ENCODE measurements around the gene RNU5D-1. TPM values are rescaled to one million over a fixed set of nuclear protein-coding genes. Genes with fewer than 3 reads are reported as not detected.

Gene RNU5D-1
- not detected for total RNA-seq
- not detected for polyA plus RNA-seq

GRCh38 chr1:44730741-44731512 is at the start of gene RNU5D-1:
Gene RNU5D-1 (minus strand): TSS chr1:44731170.
- Mint-ChIP-seq H3K27ac (peak within 1 kb of the TSS; percentile 98 to 100 (median 99)), H3K9me3 (no peaks in the 10 kb centered on the region), H3K27me3 (peaks cover 31% of the 10 kb centered on the region), H3K4me3 (peak within 1 kb of the TSS; percentile 80 to 85 (median 82)), H3K4me1 (peaks cover 10 to 31% (median 14%) of the 10 kb centered on the region in 4 donors), H3K36me3 (no peaks in the 10 kb centered on the region)
- H3K27me3 ChIP-seq (ENCODE audit: control insufficient read depth, insufficient read depth, low read length) = no peaks in the 10 kb centered on the region
- peak within 1 kb of the TSS; percentile 94 for H3K4me3 ChIP-seq (ENCODE audit: low read depth, low read length)
- ATAC-seq (ENCODE audit: low read depth in 2 of 2) = peak; percentile 78 to 81
- H3K9me3 ChIP-seq (ENCODE audit: control insufficient read depth in 2 of 2, low read length in 2 of 2) = no peaks in the 10 kb centered on the region
- H3K36me3 ChIP-seq (ENCODE audit: control insufficient read depth, insufficient read depth, low read length) = no peaks in the 10 kb centered on the region
- peaks cover 15% of the 10 kb centered on the region for H3K4me1 ChIP-seq (ENCODE audit: control insufficient read depth, insufficient read depth, low read length, poor library complexity, severe bottlenecking)
- peak; percentile 83 to 97 (median 91) for DNase-seq
- peak within 1 kb of the TSS; percentile 93 for H3K27ac ChIP-seq (ENCODE audit: insufficient read depth, low read length, poor library complexity, severe bottlenecking)

- Histone ChIP-seq H3K36me3 (ENCODE audit: control insufficient read depth, insufficient read depth, low read length) (peaks cover 43% of the 10 kb centered on the region), H3K4me1 (ENCODE audit: control insufficient read depth, insufficient read depth, low read length, poor library complexity, severe bottlenecking) (peaks cover 46% of the 10 kb centered on the region), H3K4me3 (ENCODE audit: low read depth, low read length) (no peak overlapping the region), H3K27me3 (ENCODE audit: control insufficient read depth, insufficient read depth, low read length) (no peaks in the 10 kb centered on the region), H3K27ac (ENCODE audit: insufficient read depth, low read length, poor library complexity, severe bottlenecking) (no peak overlapping the region), H3K9me3 (ENCODE audit: control insufficient read depth in 2 of 2, low read length in 2 of 2) (no peaks in the 10 kb centered on the region)
- no peaks in the 10 kb centered on the region for H3K27me3 Mint-ChIP-seq
- peak overlapping the region in 1 of 4 donors; percentile 64 for H3K4me3 Mint-ChIP-seq
- H3K9me3 Mint-ChIP-seq = no peaks in the 10 kb centered on the region
- peak overlapping the region in 1 of 3 donors; percentile 32 for H3K27ac Mint-ChIP-seq
- peaks cover 4 to 59% (median 42%) of the 10 kb centered on the region in 4 donors for H3K4me1 Mint-ChIP-seq
- no peak for ATAC-seq (ENCODE audit: low read depth in 2 of 2)
- peaks cover 44% of the 10 kb centered on the region for H3K36me3 Mint-ChIP-seq
- no peak for DNase-seq
Observed at GRCh38 chr1:44780583-44781121, 49.7 kb upstream of the RNU5D-1 start.

GRCh38 chr1:44778705-44779576 is 48.0 kb upstream of the RNU5D-1 start:
- peaks cover 0 to 57% (median 37%) of the 10 kb centered on the region in 4 donors for H3K4me1 Mint-ChIP-seq
- peak overlapping the region in 2 of 3 donors; percentile 21 to 91 for H3K27ac Mint-ChIP-seq
- H3K9me3 Mint-ChIP-seq = no peaks in the 10 kb centered on the region
- no peaks in the 10 kb centered on the region for H3K27me3 ChIP-seq (ENCODE audit: control insufficient read depth, insufficient read depth, low read length)
- H3K36me3 Mint-ChIP-seq = peaks cover 44% of the 10 kb centered on the region
- no peaks in the 10 kb centered on the region for H3K9me3 ChIP-seq (ENCODE audit: control insufficient read depth in 2 of 2, low read length in 2 of 2)
- H3K4me3 Mint-ChIP-seq = peak overlapping the region in 2 of 4 donors; percentile 1 to 88
- H3K4me3 ChIP-seq (ENCODE audit: low read depth, low read length) = no peak overlapping the region
- peaks cover 37% of the 10 kb centered on the region for H3K4me1 ChIP-seq (ENCODE audit: control insufficient read depth, insufficient read depth, low read length, poor library complexity, severe bottlenecking)
- ATAC-seq (ENCODE audit: low read depth in 2 of 2) (no peak), DNase-seq (no peak)
- H3K27ac ChIP-seq (ENCODE audit: insufficient read depth, low read length, poor library complexity, severe bottlenecking) = peak overlapping the region; percentile 89
- peaks cover 43% of the 10 kb centered on the region for H3K36me3 ChIP-seq (ENCODE audit: control insufficient read depth, insufficient read depth, low read length)
- H3K27me3 Mint-ChIP-seq = no peaks in the 10 kb centered on the region

- Histone ChIP-seq H3K36me3 (ENCODE audit: control insufficient read depth, insufficient read depth, low read length) (peaks cover 43% of the 10 kb centered on the region), H3K27me3 (ENCODE audit: control insufficient read depth, insufficient read depth, low read length) (no peaks in the 10 kb centered on the region), H3K4me1 (ENCODE audit: control insufficient read depth, insufficient read depth, low read length, poor library complexity, severe bottlenecking) (peaks cover 30% of the 10 kb centered on the region), H3K4me3 (ENCODE audit: low read depth, low read length) (no peak overlapping the region), H3K9me3 (ENCODE audit: control insufficient read depth in 2 of 2, low read length in 2 of 2) (no peaks in the 10 kb centered on the region), H3K27ac (ENCODE audit: insufficient read depth, low read length, poor library complexity, severe bottlenecking) (peak overlapping the region; percentile 89)
- Mint-ChIP-seq H3K4me3 (peak overlapping the region; percentile 23 to 91 (median 56)), H3K4me1 (peaks cover 0 to 50% (median 29%) of the 10 kb centered on the region in 4 donors), H3K27ac (peak overlapping the region; percentile 86 to 99 (median 91)), H3K27me3 (no peaks in the 10 kb centered on the region), H3K9me3 (no peaks in the 10 kb centered on the region), H3K36me3 (peaks cover 44% of the 10 kb centered on the region)
- DNase-seq = no peak
- no peak for ATAC-seq (ENCODE audit: low read depth in 2 of 2)
Observed at GRCh38 chr1:44777969-44778635, 47.1 kb upstream of the RNU5D-1 start.

- ATAC-seq (ENCODE audit: low read depth in 2 of 2) (no peak), DNase-seq (no peak)
- H3K27me3 Mint-ChIP-seq = no peaks in the 10 kb centered on the region
- H3K4me3 ChIP-seq (ENCODE audit: low read depth, low read length) = no peak overlapping the region
- peak overlapping the region; percentile 88 to 96 (median 92) for H3K4me3 Mint-ChIP-seq
- peaks cover 30% of the 10 kb centered on the region for H3K4me1 ChIP-seq (ENCODE audit: control insufficient read depth, insufficient read depth, low read length, poor library complexity, severe bottlenecking)
- peaks cover 43% of the 10 kb centered on the region for H3K36me3 ChIP-seq (ENCODE audit: control insufficient read depth, insufficient read depth, low read length)
- peaks cover 44% of the 10 kb centered on the region for H3K36me3 Mint-ChIP-seq
- peak overlapping the region; percentile 89 for H3K27ac ChIP-seq (ENCODE audit: insufficient read depth, low read length, poor library complexity, severe bottlenecking)
- H3K4me1 Mint-ChIP-seq = peaks cover 5 to 48% (median 28%) of the 10 kb centered on the region in 4 donors
- no peaks in the 10 kb centered on the region for H3K27me3 ChIP-seq (ENCODE audit: control insufficient read depth, insufficient read depth, low read length)
- no peaks in the 10 kb centered on the region for H3K9me3 Mint-ChIP-seq
- H3K27ac Mint-ChIP-seq = peak overlapping the region; percentile 86 to 99 (median 91)
- H3K9me3 ChIP-seq (ENCODE audit: control insufficient read depth in 2 of 2, low read length in 2 of 2) = no peaks in the 10 kb centered on the region
Observed at GRCh38 chr1:44777547-44777946, 46.6 kb upstream of the RNU5D-1 start.

- peaks cover 6 to 48% (median 28%) of the 10 kb centered on the region in 4 donors for H3K4me1 Mint-ChIP-seq
- Histone ChIP-seq H3K4me1 (ENCODE audit: control insufficient read depth, insufficient read depth, low read length, poor library complexity, severe bottlenecking) (peaks cover 30% of the 10 kb centered on the region), H3K9me3 (ENCODE audit: control insufficient read depth in 2 of 2, low read length in 2 of 2) (no peaks in the 10 kb centered on the region), H3K36me3 (ENCODE audit: control insufficient read depth, insufficient read depth, low read length) (peaks cover 43% of the 10 kb centered on the region), H3K4me3 (ENCODE audit: low read depth, low read length) (peak overlapping the region; percentile 76), H3K27ac (ENCODE audit: insufficient read depth, low read length, poor library complexity, severe bottlenecking) (peak overlapping the region; percentile 89), H3K27me3 (ENCODE audit: control insufficient read depth, insufficient read depth, low read length) (no peaks in the 10 kb centered on the region)
- peak overlapping the region; percentile 91 to 99 (median 98) for H3K27ac Mint-ChIP-seq
- ATAC-seq (ENCODE audit: low read depth in 2 of 2) (no peak), DNase-seq (no peak)
- no peaks in the 10 kb centered on the region for H3K9me3 Mint-ChIP-seq
- peaks cover 43% of the 10 kb centered on the region for H3K36me3 Mint-ChIP-seq
- H3K27me3 Mint-ChIP-seq = no peaks in the 10 kb centered on the region
- H3K4me3 Mint-ChIP-seq = peak overlapping the region; percentile 88 to 96 (median 94)
Observed at GRCh38 chr1:44776730-44777068, 45.7 kb upstream of the RNU5D-1 start.

Measured in CD4-positive, CD25-positive, alpha-beta regulatory T cell (primary cell).